Breast epithelium (tissue), 4 donors: ENCODE results near the gene DNAH7. TPM values are rescaled to one million over a fixed set of nuclear protein-coding genes. Genes with fewer than 3 reads are reported as not detected.

Experiments
- DNase-seq, 2 donors: peaks; one replicate each; pipeline ENCODE4 v3.0.0-alpha.2; 2019; ENCODE audit warnings: low spot score in 2 of 2
- H3K27ac ChIP-seq, 2 donors: fragments of 200-600 bp; sonication (generic) in 1 of 2; one replicate each; pipeline ENCODE4 v1.5.1; 2016 to 2019; ENCODE audit warnings: mild to moderate bottlenecking in 1 of 2
- H3K27me3 ChIP-seq, 2 donors: fragments of 200-600 bp; sonication (generic) in 1 of 2; one replicate each; pipeline versions ENCODE4 v1.5.1 to v1.6.0; 2017 to 2019; ENCODE audit warnings: control low read depth in 1 of 2, mild to moderate bottlenecking in 1 of 2
- H3K36me3 ChIP-seq: fragments of 200-600 bp; one replicate; pipeline ENCODE4 v1.5.1; 2019
- H3K4me1 ChIP-seq, 2 donors: fragments of 200-600 bp; sonication (generic); one replicate each; pipeline ENCODE4 v1.5.1; 2016 to 2019; ENCODE audit warnings: control low read depth in 1 of 2
- H3K4me3 ChIP-seq, 3 donors: fragments of 200-600 bp; sonication (generic); 1 replicate in 2 of 3; 2 replicates in 1 of 3; pipeline ENCODE4 v1.5.1; 2016 to 2019; ENCODE audit warnings: mild to moderate bottlenecking in 3 of 3, moderate library complexity in 2 of 3
- H3K9me3 ChIP-seq, 2 donors: fragments of 200-600 bp; sonication (generic) in 1 of 2; one replicate each; pipeline ENCODE4 v1.5.1; 2016 to 2019; ENCODE audit warnings: control low read depth in 1 of 2
- POLR2A ChIP-seq: fragments of 450-650 bp; IDR thresholded peaks from one replicate; pipeline ENCODE4 v1.6.1; 2016; ENCODE audit warnings: antibody characterized with exemption, mild to moderate bottlenecking, moderate library complexity
- POLR2AphosphoS5 ChIP-seq, 3 donors: sonication (generic); formaldehyde crosslinking; IDR thresholded peaks; one replicate each; pipeline ENCODE4 v1.6.1; 2017; ENCODE audit warnings: antibody characterized with exemption in 3 of 3
- intact Hi-C: fragments of 100-400 bp; cut with DNase I; formaldehyde crosslinking; loops from one replicate; pipeline ENCODE4 v1.15.1; 2023; ENCODE audit warnings: low total_unique reads
- total RNA-seq, 3 donors: library from RNA; depleted of rRNA; stranded (reverse); fragments of >200 nt; gene quantifications; one replicate each; pipeline ENCODE4 v1.1.0, GENCODE V29; 2016
- TF ChIP-seq, protein P1 (sequence below), 3 donors: fragments of 450-650 bp; IDR thresholded peaks; one replicate each; pipeline ENCODE4 v1.5.1; 2016 to 2017; ENCODE audit warnings: antibody characterized with exemption in 3 of 3, mild to moderate bottlenecking in 3 of 3, moderate library complexity in 3 of 3

DNAH7 gene
- total RNA-seq, 3 donors from 2014 or later: 1.3 to 10.5 (median 7.2) TPM

- Histone ChIP-seq H3K36me3 (no peaks in the 10 kb centered on the region), H3K4me1 (no peaks in the 10 kb centered on the region), H3K27me3 (no peaks in the 10 kb centered on the region), H3K9me3 (no peaks in the 10 kb centered on the region), H3K27ac (peak overlapping the region; percentile 64 to 72), H3K4me3 (no peak overlapping the region)
- TF ChIP-seq POLR2AphosphoS5 (IDR thresholded peaks at IDR 0.05): no peak
- TF ChIP-seq, protein P1, sequence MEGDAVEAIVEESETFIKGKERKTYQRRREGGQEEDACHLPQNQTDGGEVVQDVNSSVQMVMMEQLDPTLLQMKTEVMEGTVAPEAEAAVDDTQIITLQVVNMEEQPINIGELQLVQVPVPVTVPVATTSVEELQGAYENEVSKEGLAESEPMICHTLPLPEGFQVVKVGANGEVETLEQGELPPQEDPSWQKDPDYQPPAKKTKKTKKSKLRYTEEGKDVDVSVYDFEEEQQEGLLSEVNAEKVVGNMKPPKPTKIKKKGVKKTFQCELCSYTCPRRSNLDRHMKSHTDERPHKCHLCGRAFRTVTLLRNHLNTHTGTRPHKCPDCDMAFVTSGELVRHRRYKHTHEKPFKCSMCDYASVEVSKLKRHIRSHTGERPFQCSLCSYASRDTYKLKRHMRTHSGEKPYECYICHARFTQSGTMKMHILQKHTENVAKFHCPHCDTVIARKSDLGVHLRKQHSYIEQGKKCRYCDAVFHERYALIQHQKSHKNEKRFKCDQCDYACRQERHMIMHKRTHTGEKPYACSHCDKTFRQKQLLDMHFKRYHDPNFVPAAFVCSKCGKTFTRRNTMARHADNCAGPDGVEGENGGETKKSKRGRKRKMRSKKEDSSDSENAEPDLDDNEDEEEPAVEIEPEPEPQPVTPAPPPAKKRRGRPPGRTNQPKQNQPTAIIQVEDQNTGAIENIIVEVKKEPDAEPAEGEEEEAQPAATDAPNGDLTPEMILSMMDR (IDR thresholded peaks at IDR 0.05): no peak
- no peak for TF ChIP-seq POLR2A
- no peak for DNase-seq
- intact Hi-C loops: loop anchor here (10.0 kb wide), 1 partner anchor 267 kb away; no protein-coding TSS in a partner anchor
Measured at GRCh38 chr2:196077821-196078220, 9.2 kb upstream of the DNAH7 start.

DNA sequence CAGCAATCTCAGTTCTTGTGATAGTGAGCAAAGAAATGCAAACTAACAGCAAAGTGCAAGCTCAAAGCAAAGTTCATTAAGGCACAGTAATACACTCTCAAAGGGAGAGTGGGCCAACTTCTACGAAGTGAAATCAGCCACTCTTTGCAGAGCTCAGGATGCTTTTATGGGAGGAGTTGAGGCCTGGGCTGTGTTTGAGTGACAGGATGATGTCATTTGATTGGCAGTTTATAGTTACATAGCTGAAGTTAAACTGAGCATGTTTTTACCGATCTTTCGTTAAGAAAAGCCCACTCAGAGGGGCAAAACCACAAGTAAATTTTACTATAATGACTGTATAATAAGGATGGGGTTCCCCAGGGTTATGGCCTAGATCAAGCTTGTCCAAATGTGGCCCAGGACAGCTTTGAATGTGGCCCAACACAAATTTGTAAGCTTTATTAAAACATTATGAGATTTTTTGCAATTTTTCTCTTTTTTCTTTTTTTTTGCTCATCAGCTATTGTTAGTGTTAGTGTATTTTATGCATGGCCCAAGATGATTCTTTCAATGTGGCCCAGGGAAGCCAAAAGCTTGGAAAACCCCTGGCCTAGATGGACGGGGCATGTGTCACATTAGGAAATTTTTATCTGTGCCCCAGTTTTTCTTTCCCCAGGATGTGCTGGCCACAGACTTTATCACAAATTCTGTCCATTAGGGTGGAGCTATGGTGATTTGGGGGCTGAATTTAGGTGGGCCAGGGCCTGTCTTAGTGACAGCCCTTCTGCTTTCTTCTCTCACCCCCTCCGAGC, 8.3 kb upstream of the DNAH7 start:
- H3K27me3 ChIP-seq: no peaks in the 10 kb centered on the region
- no peak overlapping the region for H3K4me3 ChIP-seq
- no peaks in the 10 kb centered on the region for H3K36me3 ChIP-seq
- TF ChIP-seq POLR2AphosphoS5 (IDR thresholded peaks at IDR 0.05): no peak
- no peak for TF ChIP-seq POLR2A
- TF ChIP-seq, protein P1 (IDR thresholded peaks at IDR 0.05): no peak
- no peaks in the 10 kb centered on the region for H3K9me3 ChIP-seq
- H3K4me1 ChIP-seq: no peaks in the 10 kb centered on the region
- DNase-seq: no peak
- intact Hi-C loops: loop anchor here (10.0 kb wide), 1 partner anchor 268 kb away; no protein-coding TSS in a partner anchor
- H3K27ac ChIP-seq: peak overlapping the region; percentile 64 to 72

DNA sequence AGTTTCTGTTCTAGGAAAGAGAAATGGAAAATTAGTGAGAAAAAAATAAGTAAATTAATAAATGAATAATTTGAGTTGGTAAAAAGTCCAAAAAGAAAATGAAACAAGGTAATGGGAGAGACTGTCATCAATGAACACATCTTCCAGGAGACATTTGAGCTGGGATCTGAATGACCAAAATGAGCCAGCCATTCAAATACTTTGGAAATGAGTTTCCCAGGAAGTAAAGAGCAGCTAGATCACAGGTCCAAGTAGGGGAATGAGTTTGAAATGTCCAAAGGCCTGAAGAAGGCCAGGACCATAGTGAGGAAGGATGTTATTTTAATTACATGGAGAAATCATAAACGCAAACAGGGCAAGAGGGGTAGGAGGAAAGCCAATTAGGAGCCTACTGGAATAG, 6.6 kb upstream of the DNAH7 start:
- intact Hi-C loops: loop anchor here (10.0 kb wide), 1 partner anchor 270 kb away; no protein-coding TSS in a partner anchor
- H3K4me1 ChIP-seq: no peaks in the 10 kb centered on the region
- H3K27ac ChIP-seq: no peak overlapping the region
- no peaks in the 10 kb centered on the region for H3K27me3 ChIP-seq
- DNase-seq: no peak
- no peak overlapping the region for H3K4me3 ChIP-seq
- no peaks in the 10 kb centered on the region for H3K9me3 ChIP-seq
- TF ChIP-seq POLR2AphosphoS5 (IDR thresholded peaks at IDR 0.05) (no peak), POLR2A (no peak)
- TF ChIP-seq, protein P1 (IDR thresholded peaks at IDR 0.05): no peak
- no peaks in the 10 kb centered on the region for H3K36me3 ChIP-seq

GRCh38 chr2:196074631-196075030, 6.0 kb upstream of the DNAH7 start:
- Histone ChIP-seq H3K27me3 (no peaks in the 10 kb centered on the region), H3K4me3 (no peak overlapping the region), H3K9me3 (no peaks in the 10 kb centered on the region), H3K4me1 (no peaks in the 10 kb centered on the region), H3K27ac (no peak overlapping the region), H3K36me3 (no peaks in the 10 kb centered on the region)
- no peak for DNase-seq
- TF ChIP-seq POLR2A (no peak), POLR2AphosphoS5 (IDR thresholded peaks at IDR 0.05) (no peak)
- TF ChIP-seq, protein P1 (IDR thresholded peaks at IDR 0.05): no peak
- intact Hi-C loops: loop anchor here (10.0 kb wide), 1 partner anchor 270 kb away; no protein-coding TSS in a partner anchor

DNA sequence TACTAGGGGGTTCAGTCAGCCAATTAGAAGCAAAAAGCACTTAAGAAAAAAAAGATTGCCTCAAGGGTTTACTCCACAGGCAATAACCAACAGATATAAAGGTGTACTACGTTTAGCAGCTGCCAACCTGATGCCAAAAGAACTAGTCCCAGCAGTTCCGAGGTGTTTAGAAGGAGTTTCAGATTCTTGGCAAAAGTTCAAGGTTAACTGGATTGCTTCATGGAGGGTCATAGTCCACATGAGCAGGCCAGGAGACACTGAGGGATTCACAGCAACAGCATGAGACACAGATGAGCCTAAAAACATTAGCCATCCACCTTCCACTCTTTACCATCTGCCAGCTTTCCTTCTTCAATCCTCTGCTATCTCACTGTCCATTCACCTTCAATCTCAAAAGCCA, 4.9 kb upstream of the DNAH7 start:
- intact Hi-C loops: loop anchor here (10.0 kb wide), 1 partner anchor 271 kb away; no protein-coding TSS in a partner anchor
- H3K27me3 ChIP-seq: no peaks in the 10 kb centered on the region

More for the DNA sequence above, 4.9 kb upstream of the DNAH7 start:
- DNase-seq: no peak
- Histone ChIP-seq H3K27ac (no peak overlapping the region), H3K4me1 (no peaks in the 10 kb centered on the region), H3K4me3 (no peak overlapping the region), H3K9me3 (no peaks in the 10 kb centered on the region), H3K36me3 (no peaks in the 10 kb centered on the region)
- TF ChIP-seq, protein P1 (IDR thresholded peaks at IDR 0.05): no peak
- TF ChIP-seq POLR2AphosphoS5 (IDR thresholded peaks at IDR 0.05) (no peak), POLR2A (no peak)
